Measurements from ENCODE around the gene GARRE1. TPM values are rescaled to one million over a fixed set of nuclear protein-coding genes. Genes with fewer than 3 reads are reported as not detected.
A peak's percentile ranks its signal among the peaks of the same experiment; 100 is the strongest.

Gene GARRE1
- total RNA-seq, 4 donors from 2014 or later = 22.4 to 54.6 (median 43.0) TPM

GRCh38 chr19:34269968-34270621 lies 15.7 kb downstream of the GARRE1 start:
- H3K4me3 ChIP-seq = no peak overlapping the region
- DNase-seq = peak; percentile 24 to 65
- H3K9me3 ChIP-seq = no peaks in the 10 kb centered on the region
- peak overlapping the region; percentile 54 to 81 for H3K27ac ChIP-seq
- H3K27me3 ChIP-seq = no peaks in the 10 kb centered on the region
- no peak for TF ChIP-seq CTCF (IDR thresholded peaks at IDR 0.05)
- peak; percentile 41 to 73 for TF ChIP-seq POLR2A (IDR thresholded peaks at IDR 0.05)
- no peaks in the 10 kb centered on the region for H3K36me3 ChIP-seq
- intact Hi-C loops (cut with DNase I; ENCODE audit: low total_unique reads) = no loop called here
- H3K4me1 ChIP-seq = no peaks in the 10 kb centered on the region

- Histone ChIP-seq H3K27me3 (no peaks in the 10 kb centered on the region), H3K36me3 (no peaks in the 10 kb centered on the region), H3K4me1 (no peaks in the 10 kb centered on the region), H3K4me3 (no peak overlapping the region), H3K9me3 (no peaks in the 10 kb centered on the region), H3K27ac (peak overlapping the region in 1 of 2 donors; percentile 65)
- TF ChIP-seq CTCF (IDR thresholded peaks at IDR 0.05) (no peak), POLR2A (IDR thresholded peaks at IDR 0.05) (no peak)
- DNase-seq = no peak
- intact Hi-C loops (cut with DNase I; ENCODE audit: low total_unique reads) = no loop called here
These were observed 18.8 kb downstream of the GARRE1 start for GRCh38 chr19:34273121-34273520.

- H3K27ac ChIP-seq = peak overlapping the region; percentile 52 to 65
- H3K4me1 ChIP-seq = no peaks in the 10 kb centered on the region
- H3K27me3 ChIP-seq = no peaks in the 10 kb centered on the region
- H3K36me3 ChIP-seq = no peaks in the 10 kb centered on the region
- intact Hi-C loops (cut with DNase I; ENCODE audit: low total_unique reads) = no loop called here
- H3K9me3 ChIP-seq = no peaks in the 10 kb centered on the region
- no peak for TF ChIP-seq CTCF (IDR thresholded peaks at IDR 0.05)
- no peak overlapping the region for H3K4me3 ChIP-seq
- no peak for DNase-seq
These were observed 20.0 kb downstream of the GARRE1 start for GRCh38 chr19:34274284-34274826.

GRCh38 chr19:34274827-34275625 lies 20.7 kb downstream of the GARRE1 start:
- H3K4me1 ChIP-seq = no peaks in the 10 kb centered on the region
- no peak for DNase-seq
- H3K27ac ChIP-seq = peak overlapping the region; percentile 52 to 65
- TF ChIP-seq POLR2A (IDR thresholded peaks at IDR 0.05) (no peak), CTCF (IDR thresholded peaks at IDR 0.05) (no peak)
- no peak overlapping the region for H3K4me3 ChIP-seq
- no peaks in the 10 kb centered on the region for H3K36me3 ChIP-seq
- H3K9me3 ChIP-seq = no peaks in the 10 kb centered on the region
- no peaks in the 10 kb centered on the region for H3K27me3 ChIP-seq
- intact Hi-C loops (cut with DNase I; ENCODE audit: low total_unique reads) = no loop called here

GRCh38 chr19:34275705-34276104 lies 21.4 kb downstream of the GARRE1 start:
- intact Hi-C loops (cut with DNase I; ENCODE audit: low total_unique reads) = no loop called here
- Histone ChIP-seq H3K27ac (peak overlapping the region in 1 of 2 donors; percentile 65), H3K36me3 (no peaks in the 10 kb centered on the region), H3K4me3 (no peak overlapping the region), H3K27me3 (no peaks in the 10 kb centered on the region), H3K9me3 (no peaks in the 10 kb centered on the region), H3K4me1 (no peaks in the 10 kb centered on the region)
- TF ChIP-seq POLR2A (IDR thresholded peaks at IDR 0.05) (no peak), CTCF (IDR thresholded peaks at IDR 0.05) (no peak)
- DNase-seq = no peak
